Keratinocyte (primary cell): Measurements from ENCODE around the gene F8. TPM values are rescaled to one million over a fixed set of nuclear protein-coding genes. Genes with fewer than 3 reads are reported as not detected.

Experiments used
- DNase-seq: peaks from one replicate; pipeline ENCODE4 v3.0.0-alpha.2; 2011; ENCODE audit warnings: low read depth, missing footprints, low spot score
- FAIRE-seq: peaks from 2 replicates; lab custom pipeline; 2011; peaks lifted over from hg19 to GRCh38; lab: Jason Lieb, UNC
- H2AFZ ChIP-seq: 2 replicates; pipeline ENCODE4 v1.6.0; 2012; ENCODE audit warnings: low read length, control low read depth, inconsistent platforms; ENCODE audit not compliant: control insufficient read depth
- H3K27ac ChIP-seq: 2 replicates; pipeline ENCODE4 v1.5.1; 2011; ENCODE audit warnings: low read length; ENCODE audit not compliant: control insufficient read depth, insufficient read depth
- H3K27me3 ChIP-seq: 3 replicates; pipeline ENCODE4 v1.6.0; 2011; ENCODE audit warnings: low read length; ENCODE audit not compliant: control insufficient read depth, insufficient read depth; ENCODE audit errors: extremely low read depth
- H3K36me3 ChIP-seq, 2 experiments: 2 replicates in 1 of 2; 3 replicates in 1 of 2; pipeline ENCODE4 v1.5.1; 2011; ENCODE audit warnings: low read length in 2 of 2, mild to moderate bottlenecking in 1 of 2; ENCODE audit not compliant: control insufficient read depth in 2 of 2, insufficient read depth in 2 of 2; ENCODE audit errors: extremely low read depth in 1 of 2
- H3K4me1 ChIP-seq: 3 replicates; pipeline ENCODE4 v1.5.1; 2011; ENCODE audit warnings: low read length; ENCODE audit not compliant: control insufficient read depth, insufficient read depth; ENCODE audit errors: extremely low read depth
- H3K4me2 ChIP-seq: 3 replicates; pipeline ENCODE4 v1.6.0; 2011; ENCODE audit warnings: low read depth, low read length; ENCODE audit not compliant: control insufficient read depth, insufficient read depth; ENCODE audit errors: extremely low read depth
- H3K4me3 ChIP-seq, 3 experiments: fragments of 200-600 bp in 1 of 3; sonication (generic) in 1 of 3; 2 replicates in 2 of 3; 3 replicates in 1 of 3; pipeline ENCODE4 v1.5.1; 2011 to 2016; ENCODE audit warnings: low read length in 3 of 3, mild to moderate bottlenecking in 3 of 3, control low read depth in 2 of 3, inconsistent platforms in 1 of 3, low read depth in 1 of 3, mixed read lengths in 1 of 3, mixed run types in 1 of 3, moderate library complexity in 1 of 3; ENCODE audit not compliant: control insufficient read depth in 2 of 3, insufficient read depth in 2 of 3; ENCODE audit errors: extremely low read depth in 1 of 3
- H3K79me2 ChIP-seq: 2 replicates; pipeline ENCODE4 v1.6.0; 2012; ENCODE audit warnings: low read length; ENCODE audit not compliant: control insufficient read depth, insufficient read depth
- H3K9ac ChIP-seq: 3 replicates; pipeline ENCODE4 v1.6.0; 2011; ENCODE audit warnings: low read length; ENCODE audit not compliant: control insufficient read depth, insufficient read depth; ENCODE audit errors: extremely low read depth
- H3K9me1 ChIP-seq: 3 replicates; pipeline ENCODE4 v1.6.0; 2011; ENCODE audit warnings: low read length; ENCODE audit not compliant: control insufficient read depth, insufficient read depth; ENCODE audit errors: extremely low read depth
- H3K9me3 ChIP-seq: 2 replicates; pipeline ENCODE4 v1.5.1; 2012; ENCODE audit warnings: low read depth, low read length; ENCODE audit not compliant: control insufficient read depth
- H4K20me1 ChIP-seq: 3 replicates; pipeline ENCODE4 v1.6.0; 2011; ENCODE audit warnings: low read length; ENCODE audit not compliant: control insufficient read depth, insufficient read depth; ENCODE audit errors: extremely low read depth
- EZH2 ChIP-seq: IDR thresholded peaks from one replicate; pipeline ENCODE4 v1.6.1; 2012; ENCODE audit warnings: inconsistent platforms, mild to moderate bottlenecking, low read length, moderate library complexity
- dilution Hi-C: fragments of 300-500 bp; cut with MboI; formaldehyde crosslinking; loops from one replicate; pipeline ENCODE4 v1.7.0; 2020; ENCODE audit warnings: low sequenced_read_pairs; ENCODE audit not compliant: extremely low pct_ligation_motif_present
- polyA plus RNA-seq, 5 experiments: library from polyadenylated mRNA; depleted of rRNA in 3 of 5; stranded (reverse) in 3 of 5; stranded (forward) in 1 of 5; unstranded in 1 of 5; fragments of >200 nt; gene quantifications; 1 replicate in 1 of 5; 2 replicates in 3 of 5; 3 replicates in 1 of 5; pipeline versions ENCODE4 v1.2.1 to v1.2.3, GENCODE V29; 2011 to 2012; ENCODE audit warnings: missing spikeins in 2 of 5, low read depth in 1 of 5, low replicate concordance in 1 of 5
- TF ChIP-seq, protein P1 (sequence below), 3 experiments: IDR thresholded peaks in 1 of 3; conservative IDR thresholded peaks in 1 of 3; optimal IDR thresholded peaks in 1 of 3; 2 replicates in 2 of 3; 3 replicates in 1 of 3; pipeline versions ENCODE3 to v1.5.1; 2011; ENCODE audit warnings: low read length in 3 of 3, mild to moderate bottlenecking in 3 of 3, moderate library complexity in 2 of 3, control low read depth in 1 of 3, inconsistent platforms in 1 of 3; ENCODE audit not compliant: insufficient read depth in 2 of 3; ENCODE audit errors: extremely low read depth in 1 of 3

The F8 gene
- polyA plus RNA-seq, 1 donor (not counting 4 experiments of a cell fraction or from before 2014, with no cell fraction given) = 1.3 TPM

DNA sequence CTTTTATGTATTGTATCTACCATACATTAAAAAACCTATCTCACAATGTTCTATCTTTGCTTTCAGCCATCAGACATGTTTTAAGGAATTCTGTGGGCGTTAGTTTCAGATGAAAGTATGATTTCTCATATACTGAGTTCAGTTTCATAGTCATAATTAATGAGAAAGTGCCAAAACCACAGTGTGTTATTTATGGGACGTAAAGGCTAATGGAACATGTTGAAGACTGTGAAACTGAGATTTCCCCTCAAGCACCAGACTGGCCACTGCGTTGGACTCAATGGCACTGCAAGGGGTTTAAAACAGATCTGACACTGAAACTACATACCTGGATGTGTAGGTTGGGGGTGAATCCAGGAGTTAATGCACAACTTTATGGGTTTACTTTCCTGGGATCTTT, 32.0 kb downstream of the F8 start:
- Histone ChIP-seq H3K9me3 (no peaks in the 10 kb centered on the region), H3K4me3 (no peak overlapping the region), H3K27me3 (no peaks in the 10 kb centered on the region), H3K79me2 (no peaks in the 10 kb centered on the region), H3K4me2 (no peak overlapping the region), H2AFZ (no peak overlapping the region), H3K36me3 (no peaks in the 10 kb centered on the region), H3K9me1 (no peaks in the 10 kb centered on the region), H3K9ac (no peak overlapping the region), H3K27ac (no peak overlapping the region), H4K20me1 (no peaks in the 10 kb centered on the region), H3K4me1 (no peaks in the 10 kb centered on the region)
- dilution Hi-C loops = no loop called here
- no peak for TF ChIP-seq EZH2
- TF ChIP-seq, protein P1, sequence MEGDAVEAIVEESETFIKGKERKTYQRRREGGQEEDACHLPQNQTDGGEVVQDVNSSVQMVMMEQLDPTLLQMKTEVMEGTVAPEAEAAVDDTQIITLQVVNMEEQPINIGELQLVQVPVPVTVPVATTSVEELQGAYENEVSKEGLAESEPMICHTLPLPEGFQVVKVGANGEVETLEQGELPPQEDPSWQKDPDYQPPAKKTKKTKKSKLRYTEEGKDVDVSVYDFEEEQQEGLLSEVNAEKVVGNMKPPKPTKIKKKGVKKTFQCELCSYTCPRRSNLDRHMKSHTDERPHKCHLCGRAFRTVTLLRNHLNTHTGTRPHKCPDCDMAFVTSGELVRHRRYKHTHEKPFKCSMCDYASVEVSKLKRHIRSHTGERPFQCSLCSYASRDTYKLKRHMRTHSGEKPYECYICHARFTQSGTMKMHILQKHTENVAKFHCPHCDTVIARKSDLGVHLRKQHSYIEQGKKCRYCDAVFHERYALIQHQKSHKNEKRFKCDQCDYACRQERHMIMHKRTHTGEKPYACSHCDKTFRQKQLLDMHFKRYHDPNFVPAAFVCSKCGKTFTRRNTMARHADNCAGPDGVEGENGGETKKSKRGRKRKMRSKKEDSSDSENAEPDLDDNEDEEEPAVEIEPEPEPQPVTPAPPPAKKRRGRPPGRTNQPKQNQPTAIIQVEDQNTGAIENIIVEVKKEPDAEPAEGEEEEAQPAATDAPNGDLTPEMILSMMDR (optimal IDR thresholded peaks at IDR 0.05 in 1 of 3, IDR thresholded peaks at IDR 0.05 in 1 of 3, conservative IDR thresholded peaks at IDR 0.05 in 1 of 3; ENCODE audit: extremely low read depth in 1 of 3, insufficient read depth in 2 of 3, low read length in 3 of 3) = no peak
- FAIRE-seq = no peak
- DNase-seq = no peak

DNA sequence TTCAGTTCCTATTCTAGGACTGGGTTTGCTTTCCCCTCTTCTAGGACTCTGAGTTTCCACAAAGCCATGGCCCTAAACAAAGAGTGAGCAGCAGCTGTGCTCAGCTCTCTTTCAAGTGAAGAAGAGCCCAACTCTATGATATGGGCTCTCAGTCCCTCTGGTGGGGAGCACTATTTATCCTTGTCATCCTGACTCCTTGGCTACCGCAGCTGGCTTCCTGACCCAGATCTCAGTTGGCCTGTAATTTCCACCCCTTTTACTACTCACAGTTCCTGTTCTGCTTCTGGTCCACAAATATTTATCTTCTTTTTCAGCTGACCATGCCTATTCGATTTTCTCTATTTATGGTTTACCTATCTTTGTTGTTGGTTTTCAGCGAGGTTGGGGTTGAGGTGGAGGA, 33.8 kb downstream of the F8 start:
- H4K20me1 ChIP-seq = no peaks in the 10 kb centered on the region
- no peaks in the 10 kb centered on the region for H3K9me3 ChIP-seq
- no peak for DNase-seq
- no peak overlapping the region for H3K27ac ChIP-seq
- no peak overlapping the region for H3K9ac ChIP-seq
- H3K4me1 ChIP-seq = no peaks in the 10 kb centered on the region
- TF ChIP-seq, protein P1 (optimal IDR thresholded peaks at IDR 0.05 in 1 of 3, IDR thresholded peaks at IDR 0.05 in 1 of 3, conservative IDR thresholded peaks at IDR 0.05 in 1 of 3; ENCODE audit: extremely low read depth in 1 of 3, insufficient read depth in 2 of 3, low read length in 3 of 3) = no peak
- TF ChIP-seq EZH2 = no peak
- H3K4me2 ChIP-seq = no peak overlapping the region
- no peaks in the 10 kb centered on the region for H3K27me3 ChIP-seq
- H3K36me3 ChIP-seq = no peaks in the 10 kb centered on the region
- FAIRE-seq = no peak
- no peak overlapping the region for H3K4me3 ChIP-seq
- dilution Hi-C loops = no loop called here
- no peak overlapping the region for H2AFZ ChIP-seq
- H3K9me1 ChIP-seq = no peaks in the 10 kb centered on the region
- no peaks in the 10 kb centered on the region for H3K79me2 ChIP-seq
